PFSK-1 (cell line): ENCODE data around the gene C5AR2.

Source experiments
- FOXP2 ChIP-seq: optimal IDR thresholded peaks from 2 replicates; pipeline ENCODE3; 2011; ENCODE audit warnings: borderline replicate concordance, control low read depth, inconsistent platforms; ENCODE audit not compliant: insufficient read depth; ENCODE audit errors: extremely low read length, extremely low read depth
- POLR2AphosphoS5 ChIP-seq: IDR thresholded peaks from 2 replicates; pipeline ENCODE4 v1.6.1; 2012; ENCODE audit warnings: low read depth, mild to moderate bottlenecking, control low read depth, low read length, moderate library complexity
- SIN3A ChIP-seq: IDR thresholded peaks from 2 replicates; pipeline ENCODE4 v1.6.1; 2012; ENCODE audit warnings: mild to moderate bottlenecking, low read length, moderate library complexity, borderline replicate concordance; ENCODE audit not compliant: insufficient read depth
- TAF1 ChIP-seq: IDR thresholded peaks from 2 replicates; pipeline ENCODE4 v1.6.1; 2012; ENCODE audit warnings: low read length, control low read depth, borderline replicate concordance; ENCODE audit not compliant: insufficient read depth
- TF ChIP-seq, protein P1 (sequence below), 2 experiments: IDR thresholded peaks; 2 replicates each; pipeline versions ENCODE4 v1.6.1 to v1.8.0; 2011 to 2012; ENCODE audit warnings: low read depth in 2 of 2, low read length in 2 of 2, control low read depth in 1 of 2, inconsistent platforms in 1 of 2, mild to moderate bottlenecking in 1 of 2, moderate library complexity in 1 of 2; ENCODE audit not compliant: insufficient read depth in 1 of 2

Gene C5AR2

GRCh38 chr19:47323872-47324271, 8.1 kb upstream of the C5AR2 start:
- TF ChIP-seq TAF1 (no peak), SIN3A (no peak), POLR2AphosphoS5 (no peak), FOXP2 (no peak)
- TF ChIP-seq, protein P1, sequence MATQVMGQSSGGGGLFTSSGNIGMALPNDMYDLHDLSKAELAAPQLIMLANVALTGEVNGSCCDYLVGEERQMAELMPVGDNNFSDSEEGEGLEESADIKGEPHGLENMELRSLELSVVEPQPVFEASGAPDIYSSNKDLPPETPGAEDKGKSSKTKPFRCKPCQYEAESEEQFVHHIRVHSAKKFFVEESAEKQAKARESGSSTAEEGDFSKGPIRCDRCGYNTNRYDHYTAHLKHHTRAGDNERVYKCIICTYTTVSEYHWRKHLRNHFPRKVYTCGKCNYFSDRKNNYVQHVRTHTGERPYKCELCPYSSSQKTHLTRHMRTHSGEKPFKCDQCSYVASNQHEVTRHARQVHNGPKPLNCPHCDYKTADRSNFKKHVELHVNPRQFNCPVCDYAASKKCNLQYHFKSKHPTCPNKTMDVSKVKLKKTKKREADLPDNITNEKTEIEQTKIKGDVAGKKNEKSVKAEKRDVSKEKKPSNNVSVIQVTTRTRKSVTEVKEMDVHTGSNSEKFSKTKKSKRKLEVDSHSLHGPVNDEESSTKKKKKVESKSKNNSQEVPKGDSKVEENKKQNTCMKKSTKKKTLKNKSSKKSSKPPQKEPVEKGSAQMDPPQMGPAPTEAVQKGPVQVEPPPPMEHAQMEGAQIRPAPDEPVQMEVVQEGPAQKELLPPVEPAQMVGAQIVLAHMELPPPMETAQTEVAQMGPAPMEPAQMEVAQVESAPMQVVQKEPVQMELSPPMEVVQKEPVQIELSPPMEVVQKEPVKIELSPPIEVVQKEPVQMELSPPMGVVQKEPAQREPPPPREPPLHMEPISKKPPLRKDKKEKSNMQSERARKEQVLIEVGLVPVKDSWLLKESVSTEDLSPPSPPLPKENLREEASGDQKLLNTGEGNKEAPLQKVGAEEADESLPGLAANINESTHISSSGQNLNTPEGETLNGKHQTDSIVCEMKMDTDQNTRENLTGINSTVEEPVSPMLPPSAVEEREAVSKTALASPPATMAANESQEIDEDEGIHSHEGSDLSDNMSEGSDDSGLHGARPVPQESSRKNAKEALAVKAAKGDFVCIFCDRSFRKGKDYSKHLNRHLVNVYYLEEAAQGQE (IDR thresholded peaks at IDR 0.05; ENCODE audit: insufficient read depth in 1 of 2, low read depth in 2 of 2, low read length in 2 of 2): no peak

DNA sequence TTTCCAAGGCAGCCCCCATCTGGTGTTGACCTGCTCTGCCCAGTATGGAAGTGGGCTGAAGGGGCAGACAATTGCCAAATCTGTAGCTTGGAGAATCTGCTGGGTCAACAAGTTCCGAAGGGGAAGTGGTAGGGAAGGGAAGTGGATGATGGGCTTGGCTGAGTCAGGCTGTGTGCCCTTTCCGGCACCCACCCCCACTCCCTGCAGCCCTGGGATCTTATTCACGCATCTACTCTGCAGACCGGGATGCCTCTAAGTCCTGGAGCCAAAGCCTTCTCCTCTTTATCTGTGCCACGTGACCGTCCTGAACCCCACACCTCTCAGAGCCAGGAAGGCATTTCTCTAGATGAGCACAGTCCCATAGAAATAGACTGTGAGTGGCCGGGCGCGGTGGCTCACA, 7.5 kb upstream of the C5AR2 start:
- TF ChIP-seq FOXP2: peak; percentile 34
- TF ChIP-seq SIN3A: no peak
- no peak for TF ChIP-seq POLR2AphosphoS5
- TF ChIP-seq TAF1: no peak

- TF ChIP-seq SIN3A (no peak), TAF1 (no peak), FOXP2 (no peak), POLR2AphosphoS5 (no peak)
- TF ChIP-seq, protein P1 (IDR thresholded peaks at IDR 0.05; ENCODE audit: insufficient read depth in 1 of 2, low read depth in 2 of 2, low read length in 2 of 2): no peak
Measured at GRCh38 chr19:47330466-47330869, 1.5 kb upstream of the C5AR2 start.

DNA sequence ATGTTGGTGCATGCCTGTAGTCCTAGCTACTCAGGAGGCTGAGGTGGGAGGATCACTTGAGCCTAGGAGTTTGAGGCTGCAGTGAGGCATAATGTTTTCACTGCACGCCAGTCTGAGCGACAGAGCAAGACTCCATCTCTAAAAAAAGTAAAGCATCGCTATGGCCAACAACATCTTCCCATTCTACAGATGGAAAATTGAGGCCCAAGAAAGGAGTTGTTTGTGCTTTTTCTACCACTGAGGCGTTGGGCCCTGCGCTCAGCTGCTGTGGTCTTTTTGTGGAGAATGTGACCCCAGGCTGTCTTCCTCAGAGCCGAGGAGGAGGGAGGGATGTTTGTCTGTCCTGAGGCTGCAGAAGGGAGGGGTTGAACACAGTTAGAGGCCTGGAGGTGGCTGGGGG, 485 bp upstream of the C5AR2 start:
- TF ChIP-seq FOXP2: no peak
- no peak for TF ChIP-seq POLR2AphosphoS5
- no peak for TF ChIP-seq TAF1
- TF ChIP-seq, protein P1 (IDR thresholded peaks at IDR 0.05; ENCODE audit: insufficient read depth in 1 of 2, low read depth in 2 of 2, low read length in 2 of 2): no peak
- no peak for TF ChIP-seq SIN3A

DNA sequence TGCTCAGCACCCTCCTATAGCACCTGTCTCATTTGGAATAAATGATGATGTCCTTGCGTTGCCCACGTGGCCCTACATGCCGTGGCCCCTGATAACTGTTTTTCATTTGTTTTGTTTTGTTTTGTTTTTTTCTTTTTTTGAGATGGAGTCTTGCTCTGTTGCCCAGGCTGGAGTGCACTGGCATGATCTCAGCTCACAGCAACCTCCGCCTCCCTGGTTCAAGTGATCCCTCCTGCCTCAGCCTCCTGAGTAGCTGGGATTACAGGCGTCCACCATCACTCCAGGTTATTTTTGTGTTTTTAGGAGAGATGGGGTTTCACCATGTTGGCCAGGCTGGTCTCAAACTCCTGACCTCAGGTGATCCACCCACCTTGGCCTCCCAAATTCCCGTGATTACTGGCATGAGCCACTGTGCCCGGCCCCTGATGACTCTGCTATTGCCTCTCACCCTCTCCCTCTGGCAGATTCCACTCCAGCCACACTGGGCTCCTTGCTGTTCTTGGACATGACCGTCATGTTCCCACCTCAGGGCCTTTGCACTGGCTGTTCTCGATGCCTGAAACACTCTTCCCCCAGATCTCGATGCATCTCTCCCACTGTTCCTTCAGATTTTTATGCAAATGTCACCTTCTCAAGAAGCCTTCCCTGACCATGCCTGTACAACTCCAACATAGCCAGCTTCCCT, 7.4 kb downstream of the C5AR2 start:
- TF ChIP-seq FOXP2 (no peak), SIN3A (no peak), TAF1 (no peak), POLR2AphosphoS5 (no peak)
- TF ChIP-seq, protein P1 (IDR thresholded peaks at IDR 0.05; ENCODE audit: insufficient read depth in 1 of 2, low read depth in 2 of 2, low read length in 2 of 2): no peak
